Liver (tissue), 3 donors: ENCODE data around the gene GZMM.

ENCODE experiments used
- EGR1 ChIP-seq, 2 donors: IDR thresholded peaks; 2 replicates each; pipeline ENCODE4 v1.6.1; 2016 to 2018; ENCODE audit warnings: antibody characterized with exemption in 2 of 2, low read depth in 2 of 2
- FOXA1 ChIP-seq: IDR thresholded peaks from 2 replicates; pipeline ENCODE4 v1.6.1; 2016; ENCODE audit warnings: antibody characterized with exemption
- JUND ChIP-seq, 2 donors: IDR thresholded peaks; 2 replicates each; pipeline ENCODE4 v1.6.1; 2016; ENCODE audit warnings: antibody characterized with exemption in 2 of 2
- NR2F2 ChIP-seq: IDR thresholded peaks from 2 replicates; pipeline ENCODE4 v1.6.1; 2016; ENCODE audit warnings: antibody characterized with exemption
- RAD21 ChIP-seq, 2 donors: IDR thresholded peaks; 2 replicates each; pipeline ENCODE4 v1.6.1; 2016; ENCODE audit warnings: antibody characterized with exemption in 2 of 2, mild to moderate bottlenecking in 2 of 2
- TAF1 ChIP-seq: conservative IDR thresholded peaks from 2 replicates; pipeline ENCODE4 v1.6.1; 2016; ENCODE audit warnings: antibody characterized with exemption, mild to moderate bottlenecking
- TF ChIP-seq, protein P1 (sequence below): IDR thresholded peaks from 2 replicates; pipeline ENCODE4 v1.6.1; 2016; ENCODE audit warnings: antibody characterized with exemption
- TF ChIP-seq, protein P2 (sequence below): fragments of 150-350 bp; IDR thresholded peaks from 2 replicates; pipeline ENCODE4 v1.5.1; 2017; ENCODE audit warnings: improper control_type of control experiment, low read depth, low read length; ENCODE audit not compliant: missing input control
- TF ChIP-seq, protein P3 (sequence below): IDR thresholded peaks from 2 replicates; pipeline ENCODE4 v1.6.1; 2016; ENCODE audit warnings: antibody characterized with exemption
- TF ChIP-seq, protein P4 (sequence below): IDR thresholded peaks from 2 replicates; pipeline ENCODE4 v1.6.1; 2016; ENCODE audit warnings: antibody characterized with exemption, mild to moderate bottlenecking
- donor health status: healthy.
- donor health status: healthy.

DNA sequence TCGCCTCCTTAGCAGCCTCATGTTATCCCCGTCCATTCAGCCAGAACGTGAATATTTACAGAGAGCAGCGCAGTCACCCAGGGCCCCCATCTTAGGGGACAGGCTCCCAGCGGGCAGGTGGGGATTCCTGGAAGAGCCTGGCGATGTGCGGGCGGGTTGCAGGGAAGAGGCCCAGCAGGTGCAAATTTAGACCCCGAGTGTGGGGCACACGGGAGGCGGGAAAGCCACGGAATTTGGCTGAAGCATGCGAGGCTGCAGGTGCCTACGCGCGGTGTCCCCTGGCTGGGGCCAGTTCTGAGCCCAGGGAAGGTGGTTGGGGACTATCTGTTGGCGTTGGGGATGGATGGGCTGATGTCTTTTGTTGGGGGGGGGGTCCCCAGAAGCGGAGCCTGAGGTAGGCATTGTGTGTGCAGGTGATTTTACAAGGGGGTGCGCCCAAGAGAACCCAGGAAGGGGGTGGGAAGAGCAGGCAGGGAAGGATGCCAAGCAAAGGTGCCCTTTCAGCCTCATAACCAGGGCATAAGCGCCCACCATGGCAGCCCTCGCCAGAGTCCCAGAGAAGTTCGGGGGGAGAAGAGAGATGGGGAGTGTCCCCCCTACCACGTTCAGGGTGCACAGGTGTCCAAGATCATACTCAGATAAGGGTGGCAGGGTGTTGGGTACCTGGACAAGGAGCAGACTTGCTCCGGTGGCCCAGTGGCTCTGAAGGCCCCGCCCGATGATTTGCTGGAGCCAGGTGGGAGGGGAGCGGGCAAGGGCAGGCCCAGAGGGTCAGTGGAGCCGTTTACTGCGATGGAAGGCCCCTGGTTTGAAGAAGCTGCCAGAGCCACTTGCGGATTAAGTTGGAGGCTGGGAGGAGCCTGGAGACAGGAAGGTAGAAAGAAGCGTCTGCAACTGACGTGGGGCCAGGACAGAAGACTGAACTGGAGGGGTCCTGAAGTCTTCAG is 35.4 kb upstream of the GZMM start:
- TF ChIP-seq, protein P1, sequence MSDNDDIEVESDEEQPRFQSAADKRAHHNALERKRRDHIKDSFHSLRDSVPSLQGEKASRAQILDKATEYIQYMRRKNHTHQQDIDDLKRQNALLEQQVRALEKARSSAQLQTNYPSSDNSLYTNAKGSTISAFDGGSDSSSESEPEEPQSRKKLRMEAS: no peak
- TF ChIP-seq, protein P2, sequence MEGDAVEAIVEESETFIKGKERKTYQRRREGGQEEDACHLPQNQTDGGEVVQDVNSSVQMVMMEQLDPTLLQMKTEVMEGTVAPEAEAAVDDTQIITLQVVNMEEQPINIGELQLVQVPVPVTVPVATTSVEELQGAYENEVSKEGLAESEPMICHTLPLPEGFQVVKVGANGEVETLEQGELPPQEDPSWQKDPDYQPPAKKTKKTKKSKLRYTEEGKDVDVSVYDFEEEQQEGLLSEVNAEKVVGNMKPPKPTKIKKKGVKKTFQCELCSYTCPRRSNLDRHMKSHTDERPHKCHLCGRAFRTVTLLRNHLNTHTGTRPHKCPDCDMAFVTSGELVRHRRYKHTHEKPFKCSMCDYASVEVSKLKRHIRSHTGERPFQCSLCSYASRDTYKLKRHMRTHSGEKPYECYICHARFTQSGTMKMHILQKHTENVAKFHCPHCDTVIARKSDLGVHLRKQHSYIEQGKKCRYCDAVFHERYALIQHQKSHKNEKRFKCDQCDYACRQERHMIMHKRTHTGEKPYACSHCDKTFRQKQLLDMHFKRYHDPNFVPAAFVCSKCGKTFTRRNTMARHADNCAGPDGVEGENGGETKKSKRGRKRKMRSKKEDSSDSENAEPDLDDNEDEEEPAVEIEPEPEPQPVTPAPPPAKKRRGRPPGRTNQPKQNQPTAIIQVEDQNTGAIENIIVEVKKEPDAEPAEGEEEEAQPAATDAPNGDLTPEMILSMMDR: no peak
- TF ChIP-seq RAD21 (IDR thresholded peaks at IDR 0.05) (no peak), EGR1 (IDR thresholded peaks at IDR 0.05; ENCODE audit: low read depth in 2 of 2) (no peak), NR2F2 (no peak), FOXA1 (no peak), TAF1 (no peak), JUND (IDR thresholded peaks at IDR 0.05) (no peak)
- TF ChIP-seq, protein P3, sequence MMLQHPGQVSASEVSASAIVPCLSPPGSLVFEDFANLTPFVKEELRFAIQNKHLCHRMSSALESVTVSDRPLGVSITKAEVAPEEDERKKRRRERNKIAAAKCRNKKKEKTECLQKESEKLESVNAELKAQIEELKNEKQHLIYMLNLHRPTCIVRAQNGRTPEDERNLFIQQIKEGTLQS: no peak
- TF ChIP-seq, protein P4, sequence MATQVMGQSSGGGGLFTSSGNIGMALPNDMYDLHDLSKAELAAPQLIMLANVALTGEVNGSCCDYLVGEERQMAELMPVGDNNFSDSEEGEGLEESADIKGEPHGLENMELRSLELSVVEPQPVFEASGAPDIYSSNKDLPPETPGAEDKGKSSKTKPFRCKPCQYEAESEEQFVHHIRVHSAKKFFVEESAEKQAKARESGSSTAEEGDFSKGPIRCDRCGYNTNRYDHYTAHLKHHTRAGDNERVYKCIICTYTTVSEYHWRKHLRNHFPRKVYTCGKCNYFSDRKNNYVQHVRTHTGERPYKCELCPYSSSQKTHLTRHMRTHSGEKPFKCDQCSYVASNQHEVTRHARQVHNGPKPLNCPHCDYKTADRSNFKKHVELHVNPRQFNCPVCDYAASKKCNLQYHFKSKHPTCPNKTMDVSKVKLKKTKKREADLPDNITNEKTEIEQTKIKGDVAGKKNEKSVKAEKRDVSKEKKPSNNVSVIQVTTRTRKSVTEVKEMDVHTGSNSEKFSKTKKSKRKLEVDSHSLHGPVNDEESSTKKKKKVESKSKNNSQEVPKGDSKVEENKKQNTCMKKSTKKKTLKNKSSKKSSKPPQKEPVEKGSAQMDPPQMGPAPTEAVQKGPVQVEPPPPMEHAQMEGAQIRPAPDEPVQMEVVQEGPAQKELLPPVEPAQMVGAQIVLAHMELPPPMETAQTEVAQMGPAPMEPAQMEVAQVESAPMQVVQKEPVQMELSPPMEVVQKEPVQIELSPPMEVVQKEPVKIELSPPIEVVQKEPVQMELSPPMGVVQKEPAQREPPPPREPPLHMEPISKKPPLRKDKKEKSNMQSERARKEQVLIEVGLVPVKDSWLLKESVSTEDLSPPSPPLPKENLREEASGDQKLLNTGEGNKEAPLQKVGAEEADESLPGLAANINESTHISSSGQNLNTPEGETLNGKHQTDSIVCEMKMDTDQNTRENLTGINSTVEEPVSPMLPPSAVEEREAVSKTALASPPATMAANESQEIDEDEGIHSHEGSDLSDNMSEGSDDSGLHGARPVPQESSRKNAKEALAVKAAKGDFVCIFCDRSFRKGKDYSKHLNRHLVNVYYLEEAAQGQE: no peak
